ENCODE data around the gene SLC5A10.

DNA sequence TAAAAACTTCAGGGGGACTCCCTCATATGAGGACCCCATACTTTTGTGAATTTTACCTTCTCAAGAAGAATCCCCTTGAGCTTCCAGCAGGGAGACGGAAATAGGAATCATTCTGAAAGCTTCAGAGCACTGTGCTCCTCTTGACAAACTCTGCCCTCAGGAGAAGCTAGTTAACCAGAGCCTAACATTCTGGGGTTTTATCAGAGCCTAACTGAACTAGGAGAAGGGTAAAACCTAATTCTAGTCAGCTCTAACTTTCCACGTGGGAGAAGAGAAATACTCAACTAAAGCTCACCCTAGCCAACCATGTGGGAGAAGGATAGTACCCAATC, 13.3 kb upstream of the SLC5A10 start:
- TF ChIP-seq, protein P1, sequence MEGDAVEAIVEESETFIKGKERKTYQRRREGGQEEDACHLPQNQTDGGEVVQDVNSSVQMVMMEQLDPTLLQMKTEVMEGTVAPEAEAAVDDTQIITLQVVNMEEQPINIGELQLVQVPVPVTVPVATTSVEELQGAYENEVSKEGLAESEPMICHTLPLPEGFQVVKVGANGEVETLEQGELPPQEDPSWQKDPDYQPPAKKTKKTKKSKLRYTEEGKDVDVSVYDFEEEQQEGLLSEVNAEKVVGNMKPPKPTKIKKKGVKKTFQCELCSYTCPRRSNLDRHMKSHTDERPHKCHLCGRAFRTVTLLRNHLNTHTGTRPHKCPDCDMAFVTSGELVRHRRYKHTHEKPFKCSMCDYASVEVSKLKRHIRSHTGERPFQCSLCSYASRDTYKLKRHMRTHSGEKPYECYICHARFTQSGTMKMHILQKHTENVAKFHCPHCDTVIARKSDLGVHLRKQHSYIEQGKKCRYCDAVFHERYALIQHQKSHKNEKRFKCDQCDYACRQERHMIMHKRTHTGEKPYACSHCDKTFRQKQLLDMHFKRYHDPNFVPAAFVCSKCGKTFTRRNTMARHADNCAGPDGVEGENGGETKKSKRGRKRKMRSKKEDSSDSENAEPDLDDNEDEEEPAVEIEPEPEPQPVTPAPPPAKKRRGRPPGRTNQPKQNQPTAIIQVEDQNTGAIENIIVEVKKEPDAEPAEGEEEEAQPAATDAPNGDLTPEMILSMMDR (IDR thresholded peaks at IDR 0.05): no peak
- TF ChIP-seq POLR2A (IDR thresholded peaks at IDR 0.05): no peak
